ENCODE results near the gene EPG5.

Gene EPG5

GRCh38 chr18:45879681-45880655 lies 87.2 kb downstream of the EPG5 start:
- no peak overlapping the region for H3K27ac ChIP-seq
- TF ChIP-seq CTCF (conservative IDR thresholded peaks at IDR 0.05) (peak; percentile 98), ZFX (IDR thresholded peaks at IDR 0.05) (no peak)

GRCh38 chr18:45877403-45877802 lies 89.7 kb downstream of the EPG5 start:
- H3K27ac ChIP-seq, result no peak overlapping the region
- TF ChIP-seq CTCF (conservative IDR thresholded peaks at IDR 0.05) (no peak), ZFX (IDR thresholded peaks at IDR 0.05) (no peak)

GRCh38 chr18:45876161-45876560 lies 91.0 kb downstream of the EPG5 start:
- H3K27ac ChIP-seq, result no peak overlapping the region
- TF ChIP-seq CTCF (conservative IDR thresholded peaks at IDR 0.05), result no peak
- no peak for TF ChIP-seq ZFX (IDR thresholded peaks at IDR 0.05)

- H3K27ac ChIP-seq, result no peak overlapping the region
- no peak for TF ChIP-seq ZFX (IDR thresholded peaks at IDR 0.05)
- TF ChIP-seq CTCF (conservative IDR thresholded peaks at IDR 0.05), result no peak
Observed at GRCh38 chr18:45874491-45875184, 92.5 kb downstream of the EPG5 start.

- no peak overlapping the region for H3K27ac ChIP-seq
- TF ChIP-seq ZFX (IDR thresholded peaks at IDR 0.05) (no peak), CTCF (conservative IDR thresholded peaks at IDR 0.05) (no peak)
Observed at GRCh38 chr18:45871431-45872084, 95.6 kb downstream of the EPG5 start.

GRCh38 chr18:45870419-45870818 lies 96.7 kb downstream of the EPG5 start:
- no peak overlapping the region for H3K27ac ChIP-seq
- TF ChIP-seq ZFX (IDR thresholded peaks at IDR 0.05), result no peak
- no peak for TF ChIP-seq CTCF (conservative IDR thresholded peaks at IDR 0.05)

Data from C4-2B (cell line).